ENCODE results near the gene SNRNP48.
A peak's percentile ranks its signal among the peaks of the same experiment; 100 is the strongest.

The SNRNP48 gene

GRCh38 chr6:7541175-7542064, 48.6 kb upstream of the SNRNP48 start, which contains the start of gene DSP (continued):
- TF ChIP-seq ZNF223 (tag by site-specific recombination; IDR thresholded peaks at IDR 0.05) (no peak), ZFP41 (tag by site-specific recombination; IDR thresholded peaks at IDR 0.05; ENCODE audit: borderline replicate concordance) (no peak), MEIS1 (CRISPR knock-in tag; IDR thresholded peaks at IDR 0.05; ENCODE audit: borderline replicate concordance) (peak; percentile 30; the same call in 1 of the 2 replicates), REST (tag by site-specific recombination; IDR thresholded peaks at IDR 0.05) (0 out of 2 replicates have a peak, but pooled peaks have one; percentile 20), PRDM2 (tag by site-specific recombination; IDR thresholded peaks at IDR 0.05; ENCODE audit: borderline replicate concordance) (peak; percentile 97), ZNF610 (tag by site-specific recombination; IDR thresholded peaks at IDR 0.05; ENCODE audit: borderline replicate concordance) (peak; percentile 71; the same call in 1 of the 2 replicates), ZNF596 (tag by site-specific recombination; IDR thresholded peaks at IDR 0.05) (0 out of 2 replicates have a peak, but pooled peaks have one; percentile 36), GLI4 (tag by site-specific recombination; IDR thresholded peaks at IDR 0.05) (peak; percentile 85; the same call in 1 of the 2 replicates), ZBTB21 (tag by site-specific recombination; IDR thresholded peaks at IDR 0.05) (no peak), ZSCAN30 (tag by site-specific recombination; IDR thresholded peaks at IDR 0.05) (peak; percentile 44; the same call in 1 of the 2 replicates), YY1 (tag by site-specific recombination; IDR thresholded peaks at IDR 0.05) (no peak), ZNF175 (tag by site-specific recombination; IDR thresholded peaks at IDR 0.05) (no peak), ZBTB10 (tag by site-specific recombination; IDR thresholded peaks at IDR 0.05) (peak; percentile 65), IKZF3 (tag by site-specific recombination; IDR thresholded peaks at IDR 0.05) (peak; percentile 39; the same call in 1 of the 2 replicates), KLF1 (tag by site-specific recombination; IDR thresholded peaks at IDR 0.05) (peak; percentile 87), PATZ1 (tag by site-specific recombination; IDR thresholded peaks at IDR 0.05) (peak; percentile 66), ZNF548 (tag by site-specific recombination; IDR thresholded peaks at IDR 0.05) (no peak), PRDM1 (tag by site-specific recombination; IDR thresholded peaks at IDR 0.05) (0 out of 2 replicates have a peak, but pooled peaks have one; percentile 32), ZNF670 (tag by site-specific recombination; IDR thresholded peaks at IDR 0.05; ENCODE audit: low read depth) (no peak), SP2 (tag by site-specific recombination; IDR thresholded peaks at IDR 0.05) (peak; percentile 65), ZFHX2 (tag by site-specific recombination; conservative IDR thresholded peaks at IDR 0.05) (peak; percentile 56; the same call in 1 of the 2 replicates), ZNF645 (tag by site-specific recombination; IDR thresholded peaks at IDR 0.05) (0 out of 2 replicates have a peak, but pooled peaks have one; percentile 62)
